SU-DHL-6 (cell line): ENCODE results near the gene TAB2.

ENCODE experiments used
- H2AFZ ChIP-seq: fragments of 200-600 bp; sonication (generic); 2 replicates; pipeline ENCODE4 v1.6.1; 2014; ENCODE audit warnings: low read depth, mild to moderate bottlenecking, moderate library complexity, mixed read lengths, antibody characterized with exemption, low read length; ENCODE audit not compliant: severe bottlenecking
- H3F3A ChIP-seq: fragments of 200-600 bp; shearing (Covaris generic); 2 replicates; pipeline ENCODE4 v1.6.0; 2016; ENCODE audit warnings: antibody characterized with exemption, mild to moderate bottlenecking; ENCODE audit not compliant: insufficient read depth
- H3K27ac ChIP-seq: fragments of 200-600 bp; sonication (generic); 2 replicates; pipeline ENCODE4 v1.5.1; 2016; ENCODE audit warnings: low read depth, mild to moderate bottlenecking, low read length, moderate library complexity, mixed read lengths
- H3K27me3 ChIP-seq: fragments of 200-600 bp; sonication (generic), shearing (Covaris generic); 2 replicates; pipeline ENCODE4 v1.6.0; 2014; ENCODE audit warnings: mild to moderate bottlenecking, low read length
- H3K36me3 ChIP-seq: fragments of 200-600 bp; sonication (generic); 2 replicates; pipeline ENCODE4 v1.6.1; 2014; ENCODE audit warnings: mild to moderate bottlenecking, low read length, mixed read lengths
- H3K4me2 ChIP-seq: fragments of 300-600, 200-600 bp; shearing (Covaris generic), sonication (generic); 2 replicates; pipeline ENCODE4 v1.6.0; 2014; ENCODE audit warnings: low read length, low read depth, mild to moderate bottlenecking; ENCODE audit not compliant: poor library complexity, severe bottlenecking
- H3K4me3 ChIP-seq: fragments of 200-600 bp; sonication (generic); 2 replicates; pipeline ENCODE4 v1.5.1; 2014; ENCODE audit warnings: antibody characterized with exemption, low read length, mild to moderate bottlenecking, mixed read lengths; ENCODE audit not compliant: insufficient read depth, poor library complexity, severe bottlenecking
- H3K79me2 ChIP-seq: fragments of 200-600 bp; sonication (generic); 2 replicates; pipeline ENCODE4 v1.6.1; 2014; ENCODE audit warnings: mild to moderate bottlenecking, low read length, moderate library complexity; ENCODE audit not compliant: insufficient read depth
- H3K9ac ChIP-seq: fragments of 200-600 bp; sonication (generic); 2 replicates; pipeline ENCODE4 v1.7.0; 2014; ENCODE audit warnings: mild to moderate bottlenecking, low read length
- H3K9me2 ChIP-seq: fragments of 200-600 bp; sonication (generic); replicated peaks from 2 replicates; pipeline ENCODE4 v1.6.1; 2014; ENCODE audit warnings: low read length; ENCODE audit not compliant: insufficient read depth
- H3K9me3 ChIP-seq: fragments of 200-600 bp; sonication (generic); 2 replicates; pipeline ENCODE4 v1.6.1; 2014; ENCODE audit warnings: low read length, mixed read lengths; ENCODE audit not compliant: insufficient read depth
- H4K20me1 ChIP-seq: fragments of 200-600 bp; sonication (generic); 2 replicates; pipeline ENCODE4 v1.6.1; 2014; ENCODE audit warnings: low read depth, mild to moderate bottlenecking, antibody characterized with exemption, low read length, moderate library complexity, mixed read lengths
- EZH2phosphoT487 ChIP-seq: fragments of 200-600 bp; sonication (generic), shearing (Covaris generic); conservative IDR thresholded peaks from 2 replicates; pipeline ENCODE4 v1.6.1; 2018; ENCODE audit warnings: mild to moderate bottlenecking, antibody characterized with exemption, low read length, moderate library complexity, mixed read lengths
- TF ChIP-seq, protein P1 (sequence below): fragments of 200-600 bp; sonication (generic); IDR thresholded peaks from one replicate; pipeline ENCODE4 v1.5.1; 2017; ENCODE audit warnings: antibody characterized with exemption, mild to moderate bottlenecking, low read length, moderate library complexity; ENCODE audit not compliant: insufficient read depth, poor library complexity, severe bottlenecking

TAB2 gene

DNA sequence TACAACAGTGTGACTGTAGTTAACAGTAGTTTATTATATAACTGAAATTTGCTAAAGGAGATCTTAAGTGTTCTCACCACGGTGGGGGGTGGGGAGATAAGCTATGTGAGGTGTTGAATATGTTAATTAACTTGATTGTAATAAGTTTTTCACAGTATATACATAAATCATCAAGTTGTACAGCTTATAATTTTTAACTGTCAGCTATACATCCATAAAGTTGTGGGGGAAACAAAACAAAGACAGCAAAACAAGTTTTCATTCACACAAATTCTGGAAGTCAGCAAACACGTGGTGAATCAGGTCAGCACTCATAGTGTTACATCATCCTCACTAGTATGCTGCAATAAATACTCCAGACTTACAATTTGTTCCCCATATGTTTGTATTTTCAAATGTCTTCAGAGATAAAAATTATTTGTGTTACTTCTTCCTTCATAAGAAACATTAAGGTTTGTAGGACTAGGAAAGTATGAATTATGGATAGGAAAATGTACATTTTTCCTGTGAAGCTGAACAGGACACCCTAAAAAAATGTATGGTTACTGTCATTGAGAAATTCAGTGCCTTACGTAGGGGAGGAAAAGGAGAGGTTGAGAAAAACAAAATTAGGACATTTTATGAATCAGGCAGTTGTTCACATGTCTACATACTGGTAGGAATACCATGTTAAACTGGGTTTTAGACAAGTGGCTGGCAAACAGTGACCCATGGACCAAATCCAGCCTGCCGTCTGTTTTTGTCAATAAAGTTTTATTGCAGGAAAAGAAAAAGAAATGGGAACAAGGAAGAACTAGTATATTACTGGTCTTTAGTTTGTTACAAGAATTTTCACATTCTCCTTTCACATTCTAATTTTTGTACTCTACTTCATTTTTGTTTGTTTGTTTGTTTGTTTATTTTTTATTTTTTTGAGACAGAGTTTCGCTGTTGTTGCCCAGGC is 88.6 kb downstream of the TAB2 start:
- Histone ChIP-seq H3F3A (0 out of 2 replicates have a peak, but pooled peaks cover 9% of the 10 kb centered on the region), H3K27ac (no peak overlapping the region), H3K9me2 (no peaks in the 10 kb centered on the region), H3K36me3 (peaks cover 4% of the 10 kb centered on the region; the same call in 1 of the 2 replicates), H3K9ac (no peak overlapping the region), H3K4me2 (no peak overlapping the region), H3K9me3 (no peaks in the 10 kb centered on the region), H3K27me3 (no peaks in the 10 kb centered on the region), H3K4me3 (no peak overlapping the region), H2AFZ (no peak overlapping the region), H4K20me1 (no peaks in the 10 kb centered on the region), H3K79me2 (no peaks in the 10 kb centered on the region)
- no peak for TF ChIP-seq EZH2phosphoT487

DNA sequence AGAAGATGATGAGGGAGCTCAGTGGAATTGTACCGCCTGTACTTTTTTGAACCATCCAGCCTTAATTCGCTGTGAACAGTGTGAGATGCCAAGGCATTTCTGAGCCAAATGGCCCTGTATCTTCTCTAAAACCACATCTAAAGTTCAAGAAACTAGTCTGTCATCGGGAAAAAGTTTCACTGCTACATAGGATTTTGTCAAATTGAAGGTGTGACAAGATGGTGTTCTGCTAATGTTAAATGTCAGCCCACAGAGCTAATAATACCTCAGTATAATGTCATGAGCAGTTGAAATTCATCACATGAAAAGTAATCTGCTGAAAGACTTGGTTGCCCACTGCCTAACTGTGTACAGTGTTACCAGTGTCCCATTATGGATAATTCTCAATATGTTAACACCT is 92.1 kb downstream of the TAB2 start:
- no peak overlapping the region for H3K4me3 ChIP-seq
- no peaks in the 10 kb centered on the region for H3K27me3 ChIP-seq
- H4K20me1 ChIP-seq = no peaks in the 10 kb centered on the region
- no peaks in the 10 kb centered on the region for H3K9me2 ChIP-seq
- 0 out of 2 replicates have a peak, but pooled peaks cover 9% of the 10 kb centered on the region for H3F3A ChIP-seq
- no peaks in the 10 kb centered on the region for H3K79me2 ChIP-seq
- no peak overlapping the region for H3K9ac ChIP-seq
- TF ChIP-seq EZH2phosphoT487 = no peak
- TF ChIP-seq, protein P1, sequence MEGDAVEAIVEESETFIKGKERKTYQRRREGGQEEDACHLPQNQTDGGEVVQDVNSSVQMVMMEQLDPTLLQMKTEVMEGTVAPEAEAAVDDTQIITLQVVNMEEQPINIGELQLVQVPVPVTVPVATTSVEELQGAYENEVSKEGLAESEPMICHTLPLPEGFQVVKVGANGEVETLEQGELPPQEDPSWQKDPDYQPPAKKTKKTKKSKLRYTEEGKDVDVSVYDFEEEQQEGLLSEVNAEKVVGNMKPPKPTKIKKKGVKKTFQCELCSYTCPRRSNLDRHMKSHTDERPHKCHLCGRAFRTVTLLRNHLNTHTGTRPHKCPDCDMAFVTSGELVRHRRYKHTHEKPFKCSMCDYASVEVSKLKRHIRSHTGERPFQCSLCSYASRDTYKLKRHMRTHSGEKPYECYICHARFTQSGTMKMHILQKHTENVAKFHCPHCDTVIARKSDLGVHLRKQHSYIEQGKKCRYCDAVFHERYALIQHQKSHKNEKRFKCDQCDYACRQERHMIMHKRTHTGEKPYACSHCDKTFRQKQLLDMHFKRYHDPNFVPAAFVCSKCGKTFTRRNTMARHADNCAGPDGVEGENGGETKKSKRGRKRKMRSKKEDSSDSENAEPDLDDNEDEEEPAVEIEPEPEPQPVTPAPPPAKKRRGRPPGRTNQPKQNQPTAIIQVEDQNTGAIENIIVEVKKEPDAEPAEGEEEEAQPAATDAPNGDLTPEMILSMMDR = no peak
- no peak overlapping the region for H3K4me2 ChIP-seq
- H3K27ac ChIP-seq = no peak overlapping the region
- H3K9me3 ChIP-seq = no peaks in the 10 kb centered on the region
- H2AFZ ChIP-seq = no peak overlapping the region
- H3K36me3 ChIP-seq = no peaks in the 10 kb centered on the region; the same call in 1 of the 2 replicates

DNA sequence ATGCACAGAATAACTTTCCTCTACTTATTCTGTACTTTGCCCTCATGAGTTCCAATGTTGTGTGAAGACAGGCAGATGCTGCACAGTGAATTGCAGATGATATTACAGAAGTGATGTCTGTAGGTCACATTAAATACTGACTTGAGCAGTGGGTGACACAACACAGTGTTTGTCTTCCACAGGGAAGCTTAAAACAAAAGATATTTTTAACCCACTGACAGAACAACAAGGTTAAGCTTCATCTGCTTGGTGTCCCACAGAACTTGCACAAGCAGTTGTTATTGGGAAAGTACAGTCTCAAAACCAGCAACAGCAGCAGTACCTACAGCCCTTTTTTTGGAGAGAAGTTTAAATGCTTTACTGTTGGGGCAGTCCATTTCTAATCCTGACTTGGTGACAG is 93.0 kb downstream of the TAB2 start:
- Histone ChIP-seq H3K36me3 (no peaks in the 10 kb centered on the region), H3K9me3 (no peaks in the 10 kb centered on the region), H3K4me3 (no peak overlapping the region), H2AFZ (no peak overlapping the region), H4K20me1 (no peaks in the 10 kb centered on the region), H3K4me2 (no peak overlapping the region), H3K27me3 (no peaks in the 10 kb centered on the region), H3K27ac (no peak overlapping the region), H3F3A (0 out of 2 replicates have a peak, but pooled peaks cover 9% of the 10 kb centered on the region), H3K9ac (no peak overlapping the region), H3K79me2 (no peaks in the 10 kb centered on the region), H3K9me2 (no peaks in the 10 kb centered on the region)
- TF ChIP-seq, protein P1 = no peak
- TF ChIP-seq EZH2phosphoT487 = no peak

DNA sequence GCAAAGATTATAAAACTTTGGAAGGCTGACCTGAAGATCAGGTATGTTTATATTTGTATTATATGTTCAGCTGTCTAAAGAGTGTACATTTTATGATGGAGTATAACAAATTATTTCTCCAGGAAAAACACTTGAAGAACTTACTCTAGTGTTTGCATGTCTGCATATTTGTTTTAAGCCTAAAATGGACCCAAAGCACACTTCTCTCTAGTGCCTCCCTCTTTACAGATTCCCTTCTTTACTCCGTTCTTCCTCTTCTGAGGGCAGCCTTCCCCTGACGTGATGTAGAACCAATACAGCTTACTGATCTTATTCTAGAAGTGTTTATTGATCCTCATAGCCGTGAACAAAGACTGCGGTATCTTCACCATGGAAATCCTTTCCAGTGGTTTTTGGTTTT is 96.5 kb downstream of the TAB2 start:
- Histone ChIP-seq H3K79me2 (no peaks in the 10 kb centered on the region), H3K36me3 (no peaks in the 10 kb centered on the region), H3K27ac (no peak overlapping the region), H4K20me1 (no peaks in the 10 kb centered on the region), H3K4me2 (no peak overlapping the region), H3K9me2 (no peaks in the 10 kb centered on the region), H3F3A (0 out of 2 replicates have a peak, but pooled peaks cover 4% of the 10 kb centered on the region), H3K9ac (no peak overlapping the region), H3K4me3 (no peak overlapping the region), H2AFZ (no peak overlapping the region), H3K9me3 (no peaks in the 10 kb centered on the region), H3K27me3 (no peaks in the 10 kb centered on the region)
- TF ChIP-seq EZH2phosphoT487 = no peak
- TF ChIP-seq, protein P1 = no peak
